NCI-H2029 treated with DMSO at 0.1 percent for 48 hours (cell line): Measurements from ENCODE around the gene OR6B3.
"Not testable (repeated sequence)": the region's sequence is repeated elsewhere in the genome, so short reads cannot be mapped to it uniquely, and the experiment has no call there.

Experiments
- DNase-seq: peaks from one replicate; lab custom pipeline; 2025; lab: John Stamatoyannopoulos, UW

The OR6B3 gene

GRCh38 chr2:240044096-240044495 lies 9.2 kb downstream of the OR6B3 start:
- DNase-seq = not testable (repeated sequence)

GRCh38 chr2:240043279-240043989 lies 9.9 kb downstream of the OR6B3 start:
- DNase-seq = no peak

GRCh38 chr2:240042740-240043139 lies 10.6 kb downstream of the OR6B3 start:
- no peak for DNase-seq

GRCh38 chr2:240041363-240041762 lies 12.0 kb downstream of the OR6B3 start:
- no peak for DNase-seq

GRCh38 chr2:240037358-240037757 lies 16.0 kb downstream of the OR6B3 start:
- no peak for DNase-seq

GRCh38 chr2:240033330-240033678 lies 20.0 kb downstream of the OR6B3 start:
- no peak for DNase-seq

- no peak for DNase-seq
Observed at GRCh38 chr2:240032406-240033329, 20.7 kb downstream of the OR6B3 start.

- DNase-seq = no peak
Observed at GRCh38 chr2:240030379-240031094, 22.8 kb downstream of the OR6B3 start, which contains the start of gene OR6B2. OR6B2 (minus strand) TSS chr2:240030429; CDS start chr2:240030429, 0 bp downstream.

- DNase-seq = no peak
Observed at GRCh38 chr2:240024766-240025165, 28.6 kb downstream of the OR6B3 start.

- no peak for DNase-seq
Observed at GRCh38 chr2:240023792-240024191, 29.5 kb downstream of the OR6B3 start.

GRCh38 chr2:240021488-240022104 lies 31.7 kb downstream of the OR6B3 start:
- peak; percentile 32 for DNase-seq

GRCh38 chr2:240018071-240018750 lies 35.1 kb downstream of the OR6B3 start:
- DNase-seq = no peak

- no peak for DNase-seq
Observed at GRCh38 chr2:240014327-240014726, 39.0 kb downstream of the OR6B3 start.

GRCh38 chr2:240013343-240013742 lies 40.0 kb downstream of the OR6B3 start:
- DNase-seq = no peak

GRCh38 chr2:240002983-240003382 lies 50.3 kb downstream of the OR6B3 start:
- DNase-seq = no peak

- no peak for DNase-seq
Observed at GRCh38 chr2:240000671-240001070, 52.6 kb downstream of the OR6B3 start.

GRCh38 chr2:239997686-239998409 lies 55.5 kb downstream of the OR6B3 start:
- no peak for DNase-seq
